ENCODE data around the gene ABCB10. TPM values are rescaled to one million over a fixed set of nuclear protein-coding genes. Genes with fewer than 3 reads are reported as not detected.
A peak's percentile ranks its signal among the peaks of the same experiment; 100 is the strongest.
"Not testable (repeated sequence)": the region's sequence is repeated elsewhere in the genome, so short reads cannot be mapped to it uniquely, and the experiment has no call there.

The ABCB10 gene
- total RNA-seq, 4 donors from 2014 or later: 16.5 to 41.0 (median 20.9) TPM

- Histone ChIP-seq H3K9me3 (no peaks in the 10 kb centered on the region), H3K27me3 (no peaks in the 10 kb centered on the region), H3K27ac (no peak overlapping the region), H3K36me3 (peaks cover 0 to 82% (median 0%) of the 10 kb centered on the region in 3 donors), H3K4me3 (no peak overlapping the region), H3K4me1 (no peaks in the 10 kb centered on the region)
- no peak for TF ChIP-seq POLR2A (IDR thresholded peaks at IDR 0.05)
- TF ChIP-seq, protein P1, sequence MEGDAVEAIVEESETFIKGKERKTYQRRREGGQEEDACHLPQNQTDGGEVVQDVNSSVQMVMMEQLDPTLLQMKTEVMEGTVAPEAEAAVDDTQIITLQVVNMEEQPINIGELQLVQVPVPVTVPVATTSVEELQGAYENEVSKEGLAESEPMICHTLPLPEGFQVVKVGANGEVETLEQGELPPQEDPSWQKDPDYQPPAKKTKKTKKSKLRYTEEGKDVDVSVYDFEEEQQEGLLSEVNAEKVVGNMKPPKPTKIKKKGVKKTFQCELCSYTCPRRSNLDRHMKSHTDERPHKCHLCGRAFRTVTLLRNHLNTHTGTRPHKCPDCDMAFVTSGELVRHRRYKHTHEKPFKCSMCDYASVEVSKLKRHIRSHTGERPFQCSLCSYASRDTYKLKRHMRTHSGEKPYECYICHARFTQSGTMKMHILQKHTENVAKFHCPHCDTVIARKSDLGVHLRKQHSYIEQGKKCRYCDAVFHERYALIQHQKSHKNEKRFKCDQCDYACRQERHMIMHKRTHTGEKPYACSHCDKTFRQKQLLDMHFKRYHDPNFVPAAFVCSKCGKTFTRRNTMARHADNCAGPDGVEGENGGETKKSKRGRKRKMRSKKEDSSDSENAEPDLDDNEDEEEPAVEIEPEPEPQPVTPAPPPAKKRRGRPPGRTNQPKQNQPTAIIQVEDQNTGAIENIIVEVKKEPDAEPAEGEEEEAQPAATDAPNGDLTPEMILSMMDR (IDR thresholded peaks at IDR 0.05): no peak
- no peak for DNase-seq
Observed at GRCh38 chr1:229485318-229485717, 73.2 kb downstream of the ABCB10 start.

DNA sequence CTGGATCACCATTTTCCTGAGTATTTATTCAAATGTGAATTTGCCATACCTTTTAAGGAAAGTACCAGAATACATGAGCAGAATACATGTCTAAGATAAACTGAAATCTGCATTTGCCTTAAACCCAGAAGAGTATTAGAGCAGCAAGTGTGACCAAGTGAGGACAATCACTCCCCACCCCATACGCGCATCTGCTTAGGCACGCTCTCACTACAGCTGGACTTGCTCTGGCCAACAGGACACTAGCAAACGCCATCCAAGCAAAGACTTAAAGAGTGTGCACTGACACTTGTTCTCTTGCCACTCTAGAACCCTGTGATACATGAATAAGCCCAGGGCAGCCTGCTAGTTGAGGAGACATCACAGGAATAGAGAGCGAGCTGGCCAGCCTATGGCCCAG lies 76.0 kb downstream of the ABCB10 start:
- Histone ChIP-seq H3K27me3 (no peaks in the 10 kb centered on the region), H3K4me3 (no peak overlapping the region), H3K4me1 (no peaks in the 10 kb centered on the region), H3K27ac (no peak overlapping the region), H3K9me3 (no peaks in the 10 kb centered on the region), H3K36me3 (peaks cover 0 to 65% (median 0%) of the 10 kb centered on the region in 3 donors)
- TF ChIP-seq, protein P1 (IDR thresholded peaks at IDR 0.05): no peak
- TF ChIP-seq POLR2A (IDR thresholded peaks at IDR 0.05): no peak
- DNase-seq: no peak

GRCh38 chr1:229480495-229480894 lies 78.0 kb downstream of the ABCB10 start:
- Histone ChIP-seq H3K36me3 (peaks cover 0 to 53% (median 0%) of the 10 kb centered on the region in 3 donors), H3K4me3 (no peak overlapping the region), H3K4me1 (no peaks in the 10 kb centered on the region), H3K27me3 (no peaks in the 10 kb centered on the region), H3K27ac (peak overlapping the region in 2 of 4 donors; percentile 11 to 61), H3K9me3 (no peaks in the 10 kb centered on the region)
- TF ChIP-seq, protein P1 (IDR thresholded peaks at IDR 0.05): no peak
- no peak for TF ChIP-seq POLR2A (IDR thresholded peaks at IDR 0.05)
- peak in 2 of 3 donors; percentile 37 to 48 for DNase-seq

GRCh38 chr1:229479660-229480399 lies 78.7 kb downstream of the ABCB10 start:
- DNase-seq: peak in 2 of 3 donors; percentile 54 to 65
- H3K36me3 ChIP-seq: peaks cover 0 to 54% (median 0%) of the 10 kb centered on the region in 3 donors

DNA sequence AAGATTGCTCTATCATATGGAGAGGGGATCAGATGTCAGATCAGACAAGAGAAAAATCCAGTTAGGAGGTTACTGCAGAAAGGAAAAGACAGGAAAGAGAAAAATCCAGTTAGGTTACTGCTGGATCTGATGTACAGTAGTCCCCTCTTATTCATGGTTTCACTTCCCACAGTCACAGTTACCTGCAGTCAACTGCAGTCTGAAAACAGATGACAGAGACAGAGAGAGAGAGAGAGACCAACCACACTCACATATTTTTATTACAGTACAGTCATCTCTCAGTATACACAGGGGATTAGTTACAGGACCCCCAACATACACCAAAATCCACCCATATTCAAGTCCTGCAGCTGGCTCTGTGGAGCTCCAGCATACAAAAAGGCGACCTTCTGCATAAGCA lies 79.7 kb downstream of the ABCB10 start:
- H3K36me3 ChIP-seq: peaks cover 0 to 56% (median 0%) of the 10 kb centered on the region in 3 donors
- TF ChIP-seq, protein P1 (IDR thresholded peaks at IDR 0.05): no peak
- no peak for TF ChIP-seq POLR2A (IDR thresholded peaks at IDR 0.05)
- H3K27ac ChIP-seq: peak overlapping the region in 1 of 4 donors; percentile 61

More at GRCh38 chr1:229479660-229480399, 78.7 kb downstream of the ABCB10 start:
- Histone ChIP-seq H3K4me1 (no peaks in the 10 kb centered on the region), H3K27ac (peak overlapping the region in 1 of 4 donors; percentile 61), H3K27me3 (no peaks in the 10 kb centered on the region), H3K9me3 (no peaks in the 10 kb centered on the region), H3K4me3 (no peak overlapping the region)
- TF ChIP-seq POLR2A (IDR thresholded peaks at IDR 0.05): no peak
- TF ChIP-seq, protein P1 (IDR thresholded peaks at IDR 0.05): no peak

GRCh38 chr1:229475859-229476258 lies 82.6 kb downstream of the ABCB10 start:
- not testable (repeated sequence) for H3K9me3 ChIP-seq, H3K27ac ChIP-seq, H3K4me3 ChIP-seq, H3K27me3 ChIP-seq, DNase-seq, H3K4me1 ChIP-seq
- peaks cover 0 to 62% (median 0%) of the 10 kb centered on the region in 3 donors for H3K36me3 ChIP-seq

More for the DNA sequence above, 79.7 kb downstream of the ABCB10 start:
- H3K4me1 ChIP-seq: no peaks in the 10 kb centered on the region
- H3K27me3 ChIP-seq: no peaks in the 10 kb centered on the region
- no peak for DNase-seq
- H3K4me3 ChIP-seq: no peak overlapping the region
- no peaks in the 10 kb centered on the region for H3K9me3 ChIP-seq

All from Peyer's patch (tissue), 4 donors.